NCI-H748 treated with DMSO at 0.1 percent for 48 hours (cell line): ENCODE data around the gene PLPP1.
"Not testable (repeated sequence)": the region's sequence is repeated elsewhere in the genome, so short reads cannot be mapped to it uniquely, and the experiment has no call there.

Experiments
- DNase-seq: peaks from one replicate; lab custom pipeline; 2025; lab: John Stamatoyannopoulos, UW

Gene PLPP1

GRCh38 chr5:55503917-55504316, 30.8 kb downstream of the PLPP1 start:
- DNase-seq = not testable (repeated sequence)

- DNase-seq = no peak
These were observed 32.0 kb downstream of the PLPP1 start for GRCh38 chr5:55502759-55503158.

GRCh38 chr5:55498457-55498856, 36.3 kb downstream of the PLPP1 start:
- no peak for DNase-seq

- DNase-seq = no peak
These were observed 37.1 kb downstream of the PLPP1 start for GRCh38 chr5:55497712-55498111.

GRCh38 chr5:55495216-55495615, 39.5 kb downstream of the PLPP1 start:
- DNase-seq = no peak

- no peak for DNase-seq
These were observed 42.3 kb downstream of the PLPP1 start for GRCh38 chr5:55492449-55492848.

- no peak for DNase-seq
These were observed 49.7 kb downstream of the PLPP1 start for GRCh38 chr5:55485073-55485472.

- DNase-seq = no peak
These were observed 50.2 kb downstream of the PLPP1 start for GRCh38 chr5:55484531-55484930.

GRCh38 chr5:55483885-55484284, 50.9 kb downstream of the PLPP1 start:
- DNase-seq = no peak

GRCh38 chr5:55481293-55481855, 53.4 kb downstream of the PLPP1 start:
- no peak for DNase-seq

- DNase-seq = no peak
These were observed 54.0 kb downstream of the PLPP1 start for GRCh38 chr5:55480781-55481180.

- no peak for DNase-seq
These were observed 62.1 kb downstream of the PLPP1 start for GRCh38 chr5:55472642-55473041.

- DNase-seq = no peak
These were observed 63.3 kb downstream of the PLPP1 start for GRCh38 chr5:55471468-55471867.

- no peak for DNase-seq
These were observed 64.5 kb downstream of the PLPP1 start for GRCh38 chr5:55470282-55470681.

- no peak for DNase-seq
These were observed 64.9 kb downstream of the PLPP1 start for GRCh38 chr5:55469839-55470238.

GRCh38 chr5:55467862-55468551, 66.8 kb downstream of the PLPP1 start:
- no peak for DNase-seq

GRCh38 chr5:55463613-55464012, 71.2 kb downstream of the PLPP1 start:
- DNase-seq = no peak

- no peak for DNase-seq
These were observed 75.2 kb downstream of the PLPP1 start for GRCh38 chr5:55459572-55459971.

- no peak for DNase-seq
These were observed 78.4 kb downstream of the PLPP1 start for GRCh38 chr5:55456216-55456895.

GRCh38 chr5:55454282-55454681, 80.5 kb downstream of the PLPP1 start:
- no peak for DNase-seq

GRCh38 chr5:55453211-55453610, 81.6 kb downstream of the PLPP1 start:
- DNase-seq = no peak

- DNase-seq = no peak
These were observed 82.8 kb downstream of the PLPP1 start for GRCh38 chr5:55451976-55452375.

GRCh38 chr5:55450050-55450765, 84.6 kb downstream of the PLPP1 start:
- DNase-seq = no peak
